ENCODE data around the gene ZNF37A. TPM values are rescaled to one million over a fixed set of nuclear protein-coding genes. Genes with fewer than 3 reads are reported as not detected.
"Not testable (repeated sequence)": the region's sequence is repeated elsewhere in the genome, so short reads cannot be mapped to it uniquely, and the experiment has no call there.

Gene ZNF37A
- total RNA-seq: 10 to 100 TPM; 19.0 to 19.6 TPM
- polyA plus RNA-seq: 7.2 TPM

- Histone ChIP-seq H3K9me3 (ENCODE audit: low read length) (no peaks in the 10 kb centered on the region), H3K4me1 (ENCODE audit: insufficient read depth, low read length) (peaks cover 17% of the 10 kb centered on the region), H3K36me3 (ENCODE audit: insufficient read depth, low read length) (peaks cover 12% of the 10 kb centered on the region), H3K27ac (ENCODE audit: low read depth, low read length) (peak within 1 kb of the TSS; percentile 95), H3K4me3 (ENCODE audit: low read length) (peak within 1 kb of the TSS; percentile 86), H3K27me3 (ENCODE audit: insufficient read depth, low read length, poor library complexity, severe bottlenecking) (no peaks in the 10 kb centered on the region)
- H3K4me3 Mint-ChIP-seq: peak within 1 kb of the TSS; percentile 89 to 94 (median 92)
- CTCF ChIA-PET: interaction anchor here (1.5 to 3.9 kb wide), 3 partner anchors 83 to 118 kb away, joined by 4 to 20 read pairs (median 5); partner anchors contain the start of genes ZNF25 and ZNF33A
- H3K4me1 Mint-ChIP-seq: peaks cover 30 to 54% (median 45%) of the 10 kb centered on the region in 3 donors
- peak within 1 kb of the TSS; percentile 69 to 99 (median 97) for H3K27ac Mint-ChIP-seq
- peaks cover 0 to 13% (median 0%) of the 10 kb centered on the region in 5 donors for H3K9me3 Mint-ChIP-seq
- no peaks in the 10 kb centered on the region for H3K27me3 Mint-ChIP-seq
- peak; percentile 78 to 93 (median 85) for DNase-seq
- POLR2A ChIA-PET: interaction anchor here (0.6 to 2.6 kb wide), 4 partner anchors 67 to 117 kb away, joined by 4 to 15 read pairs (median 6); partner anchors contain the start of genes ZNF25 and ZNF33A
- H3K36me3 Mint-ChIP-seq: peaks cover 28 to 51% (median 35%) of the 10 kb centered on the region in 3 donors
Observed at GRCh38 chr10:38094158-38094926, at the start of gene ZNF37A. Gene ZNF37A, plus strand, starts transcription at chr10:38094337. Its CDS starts 2,281 bp downstream, at chr10:38096618.

GRCh38 chr10:38045129-38045528 is 49.0 kb upstream of the ZNF37A start:
- no peaks in the 10 kb centered on the region for H3K27me3 ChIP-seq (ENCODE audit: insufficient read depth, low read length, poor library complexity, severe bottlenecking)
- ChIA-PET POLR2A (no interaction called here), CTCF (no interaction called here)
- Mint-ChIP-seq H3K27me3 (no peaks in the 10 kb centered on the region), H3K27ac (peak overlapping the region in 1 of 8 donors; percentile 3), H3K36me3 (peaks cover 36 to 76% (median 65%) of the 10 kb centered on the region in 3 donors), H3K4me1 (peaks cover 30 to 45% (median 42%) of the 10 kb centered on the region in 3 donors), H3K4me3 (no peak overlapping the region), H3K9me3 (peaks cover 6 to 19% (median 16%) of the 10 kb centered on the region in 5 donors)
- H3K4me1 ChIP-seq (ENCODE audit: insufficient read depth, low read length): peaks cover 8% of the 10 kb centered on the region
- no peak overlapping the region for H3K4me3 ChIP-seq (ENCODE audit: low read length)
- DNase-seq: no peak
- no peaks in the 10 kb centered on the region for H3K9me3 ChIP-seq (ENCODE audit: low read length)
- H3K36me3 ChIP-seq (ENCODE audit: insufficient read depth, low read length): peaks cover 8% of the 10 kb centered on the region
- H3K27ac ChIP-seq (ENCODE audit: low read depth, low read length): no peak overlapping the region

- Mint-ChIP-seq H3K27ac (peak overlapping the region in 1 of 8 donors; percentile 38), H3K27me3 (no peaks in the 10 kb centered on the region), H3K36me3 (peaks cover 32 to 78% (median 77%) of the 10 kb centered on the region in 3 donors), H3K9me3 (peaks cover 11 to 32% (median 25%) of the 10 kb centered on the region in 5 donors), H3K4me1 (peaks cover 22 to 29% (median 27%) of the 10 kb centered on the region in 3 donors), H3K4me3 (no peak overlapping the region)
- DNase-seq: no peak
- H3K36me3 ChIP-seq (ENCODE audit: insufficient read depth, low read length): peaks cover 8% of the 10 kb centered on the region
- H3K27me3 ChIP-seq (ENCODE audit: insufficient read depth, low read length, poor library complexity, severe bottlenecking): no peaks in the 10 kb centered on the region
- POLR2A ChIA-PET: no interaction called here
- peaks cover 6% of the 10 kb centered on the region for H3K4me1 ChIP-seq (ENCODE audit: insufficient read depth, low read length)
- no peaks in the 10 kb centered on the region for H3K9me3 ChIP-seq (ENCODE audit: low read length)
- no peak overlapping the region for H3K27ac ChIP-seq (ENCODE audit: low read depth, low read length)
- H3K4me3 ChIP-seq (ENCODE audit: low read length): no peak overlapping the region
- CTCF ChIA-PET: no interaction called here
Observed at GRCh38 chr10:38047666-38048065, 46.5 kb upstream of the ZNF37A start.

GRCh38 chr10:38050212-38050611 is 43.9 kb upstream of the ZNF37A start:
- peaks cover 27 to 56% (median 49%) of the 10 kb centered on the region in 5 donors for H3K9me3 Mint-ChIP-seq
- H3K36me3 ChIP-seq (ENCODE audit: insufficient read depth, low read length): peaks cover 25% of the 10 kb centered on the region

GRCh38 chr10:38054361-38054797 is 39.8 kb upstream of the ZNF37A start:
- Mint-ChIP-seq H3K4me1 (peaks cover 0 to 7% (median 0%) of the 10 kb centered on the region in 3 donors), H3K9me3 (peaks cover 57 to 82% (median 75%) of the 10 kb centered on the region in 5 donors), H3K4me3 (no peak overlapping the region), H3K27me3 (no peaks in the 10 kb centered on the region), H3K36me3 (peaks cover 55 to 92% (median 85%) of the 10 kb centered on the region in 3 donors), H3K27ac (no peak overlapping the region)
- CTCF ChIA-PET: no interaction called here
- POLR2A ChIA-PET: no interaction called here
- Histone ChIP-seq H3K27ac (ENCODE audit: low read depth, low read length) (no peak overlapping the region), H3K36me3 (ENCODE audit: insufficient read depth, low read length) (peaks cover 52% of the 10 kb centered on the region), H3K27me3 (ENCODE audit: insufficient read depth, low read length, poor library complexity, severe bottlenecking) (no peaks in the 10 kb centered on the region), H3K9me3 (ENCODE audit: low read length) (peaks cover 56% of the 10 kb centered on the region), H3K4me3 (ENCODE audit: low read length) (no peak overlapping the region), H3K4me1 (ENCODE audit: insufficient read depth, low read length) (no peaks in the 10 kb centered on the region)
- DNase-seq: no peak

More at GRCh38 chr10:38050212-38050611, 43.9 kb upstream of the ZNF37A start:
- POLR2A ChIA-PET: no interaction called here
- no peak overlapping the region for H3K4me3 ChIP-seq (ENCODE audit: low read length)
- no peak overlapping the region for H3K27ac ChIP-seq (ENCODE audit: low read depth, low read length)
- no peaks in the 10 kb centered on the region for H3K27me3 ChIP-seq (ENCODE audit: insufficient read depth, low read length, poor library complexity, severe bottlenecking)
- peaks cover 6 to 13% (median 8%) of the 10 kb centered on the region in 3 donors for H3K4me1 Mint-ChIP-seq
- peaks cover 23% of the 10 kb centered on the region for H3K9me3 ChIP-seq (ENCODE audit: low read length)
- no peaks in the 10 kb centered on the region for H3K27me3 Mint-ChIP-seq
- no peaks in the 10 kb centered on the region for H3K4me1 ChIP-seq (ENCODE audit: insufficient read depth, low read length)
- H3K27ac Mint-ChIP-seq: peak overlapping the region in 1 of 8 donors; percentile 41
- CTCF ChIA-PET: interaction anchor here (1.7 kb wide), 1 partner anchor 12 kb away, joined by 3 read pairs; no protein-coding TSS in a partner anchor
- H3K4me3 Mint-ChIP-seq: no peak overlapping the region
- DNase-seq: no peak
- H3K36me3 Mint-ChIP-seq: peaks cover 48 to 85% (median 80%) of the 10 kb centered on the region in 3 donors

- H3K27me3 ChIP-seq (ENCODE audit: insufficient read depth, low read length, poor library complexity, severe bottlenecking); H3K27ac Mint-ChIP-seq; H3K27ac ChIP-seq (ENCODE audit: low read depth, low read length); H3K4me3 ChIP-seq (ENCODE audit: low read length); H3K4me1 Mint-ChIP-seq; H3K4me1 ChIP-seq (ENCODE audit: insufficient read depth, low read length); DNase-seq; POLR2A ChIA-PET; H3K4me3 Mint-ChIP-seq; CTCF ChIA-PET; H3K27me3 Mint-ChIP-seq: not testable (repeated sequence)
- Mint-ChIP-seq H3K9me3 (peaks cover 62 to 83% (median 76%) of the 10 kb centered on the region in 5 donors), H3K36me3 (peaks cover 56 to 92% (median 85%) of the 10 kb centered on the region in 3 donors)
- H3K36me3 ChIP-seq (ENCODE audit: insufficient read depth, low read length): peaks cover 52% of the 10 kb centered on the region
- peaks cover 56% of the 10 kb centered on the region for H3K9me3 ChIP-seq (ENCODE audit: low read length)
Observed at GRCh38 chr10:38055274-38055894, 38.8 kb upstream of the ZNF37A start.

GRCh38 chr10:38069663-38070062 is 24.5 kb upstream of the ZNF37A start:
- POLR2A ChIA-PET; H3K4me3 ChIP-seq (ENCODE audit: low read length); H3K4me1 ChIP-seq (ENCODE audit: insufficient read depth, low read length); H3K27me3 ChIP-seq (ENCODE audit: insufficient read depth, low read length, poor library complexity, severe bottlenecking); H3K27ac ChIP-seq (ENCODE audit: low read depth, low read length); H3K9me3 ChIP-seq (ENCODE audit: low read length); H3K36me3 ChIP-seq (ENCODE audit: insufficient read depth, low read length); DNase-seq; CTCF ChIA-PET: not testable (repeated sequence)
- Mint-ChIP-seq H3K27ac (peak overlapping the region in 1 of 8 donors; percentile 52), H3K36me3 (peaks cover 2 to 17% (median 4%) of the 10 kb centered on the region in 3 donors), H3K4me1 (peaks cover 0 to 10% (median 4%) of the 10 kb centered on the region in 3 donors), H3K9me3 (peaks cover 0 to 32% (median 19%) of the 10 kb centered on the region in 5 donors), H3K4me3 (peak overlapping the region in 1 of 7 donors; percentile 0), H3K27me3 (peaks cover 3 to 11% of the 10 kb centered on the region in 2 donors)
